Measurements from ENCODE around the gene FKBP1A.
"Not testable (repeated sequence)": the region's sequence is repeated elsewhere in the genome, so short reads cannot be mapped to it uniquely, and the experiment has no call there.

Gene FKBP1A

DNA sequence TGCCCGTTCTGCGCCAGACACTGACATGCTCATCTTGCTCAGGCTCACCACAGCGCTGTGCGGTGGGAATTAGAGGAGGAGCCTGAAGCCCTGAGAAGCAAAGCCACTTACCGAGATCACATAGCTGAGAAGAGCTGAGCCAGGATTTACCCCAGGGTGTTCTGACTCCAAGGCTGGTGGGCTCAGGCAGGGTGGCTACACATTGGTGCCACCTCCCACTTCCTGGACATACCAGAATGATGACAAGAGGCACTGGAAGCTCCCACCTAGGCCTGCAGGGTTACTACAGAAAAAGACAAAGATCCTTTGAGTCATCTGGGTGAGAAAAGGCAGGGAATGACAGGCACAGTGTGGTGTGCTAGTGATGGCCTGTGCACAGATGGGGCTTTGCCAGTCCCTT, 24.4 kb upstream of the FKBP1A start:
- no peak for DNase-seq (ENCODE audit: low read depth in 3 of 3, low spot score in 1 of 3)

DNA sequence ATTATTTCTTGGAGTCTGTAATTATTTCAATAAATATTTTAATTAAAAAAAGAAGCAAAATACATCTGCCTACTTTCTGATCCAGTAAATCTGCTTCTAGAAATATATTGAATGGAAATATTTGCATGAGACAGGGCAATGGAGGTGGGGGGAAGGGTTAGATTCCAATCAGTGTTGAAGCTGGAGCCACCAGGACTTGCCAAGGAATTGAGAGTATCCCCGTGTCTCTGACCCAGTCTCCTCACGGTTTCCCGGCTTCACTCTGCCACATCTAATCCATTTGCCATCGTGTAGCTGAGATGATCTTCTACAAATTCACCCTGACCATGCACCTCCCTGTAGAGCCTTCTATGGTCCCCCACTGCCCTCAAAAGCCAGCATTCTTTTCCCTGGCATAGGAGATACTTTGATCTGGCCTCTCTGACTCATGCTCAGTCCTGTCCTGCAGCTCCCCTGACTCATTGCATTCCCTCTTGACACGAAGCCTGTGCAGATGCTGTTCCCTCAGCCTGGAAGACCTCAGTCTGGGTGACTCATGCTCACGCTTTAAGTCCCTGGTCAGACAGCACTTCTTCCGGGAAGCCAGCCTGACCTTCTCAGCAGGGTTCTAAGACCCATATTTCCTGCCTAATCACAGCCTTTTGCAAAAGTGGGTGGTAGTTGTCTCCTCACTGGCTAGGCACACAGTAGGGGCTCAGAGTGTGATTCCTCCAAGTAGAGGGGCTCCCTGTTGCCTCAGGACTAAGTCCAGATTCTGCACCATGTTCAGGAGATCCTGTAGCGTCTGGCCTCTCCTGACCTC, 23.0 kb upstream of the FKBP1A start:
- DNase-seq (ENCODE audit: low read depth in 3 of 3, low spot score in 1 of 3): no peak

DNA sequence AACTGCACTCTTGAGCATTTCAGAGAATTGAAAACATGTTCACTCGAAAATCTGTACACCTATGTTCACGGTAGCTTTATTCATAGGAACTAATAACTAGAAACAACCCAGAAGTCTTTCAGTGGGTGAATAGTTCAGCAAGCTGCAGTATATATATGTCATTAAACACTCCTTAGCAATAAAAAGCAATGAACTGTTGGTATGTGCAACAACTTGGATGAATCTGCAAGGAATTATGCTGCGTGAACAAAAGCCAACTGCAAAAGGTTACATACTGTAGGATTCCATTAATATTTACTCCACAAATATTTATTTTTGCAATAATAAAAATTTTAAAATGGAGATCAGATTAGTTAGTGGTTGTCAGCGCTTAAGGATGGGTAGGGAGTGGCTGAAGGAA, 22.1 kb upstream of the FKBP1A start:
- no peak for DNase-seq (ENCODE audit: low read depth in 3 of 3, low spot score in 1 of 3)

DNA sequence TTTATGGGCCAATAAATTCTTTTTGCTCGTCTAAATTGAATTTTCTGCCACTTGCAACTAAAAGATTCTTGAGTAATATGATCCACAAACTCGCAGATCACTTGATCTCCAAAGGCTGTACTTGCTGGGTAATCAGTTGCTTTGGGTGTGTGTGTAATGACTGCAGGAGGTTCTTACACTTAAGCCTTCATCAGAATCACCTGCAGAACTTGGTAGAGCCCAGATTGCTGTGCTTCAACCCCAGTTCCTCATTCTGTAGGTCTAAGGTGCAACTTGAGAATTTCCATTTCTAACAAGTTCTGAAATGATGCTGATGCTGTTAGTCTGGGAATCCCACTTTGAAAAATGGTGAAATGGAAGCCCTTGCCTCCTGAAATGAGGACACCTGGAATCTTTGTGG, 12.9 kb upstream of the FKBP1A start:
- DNase-seq (ENCODE audit: low read depth in 3 of 3, low spot score in 1 of 3): no peak

DNA sequence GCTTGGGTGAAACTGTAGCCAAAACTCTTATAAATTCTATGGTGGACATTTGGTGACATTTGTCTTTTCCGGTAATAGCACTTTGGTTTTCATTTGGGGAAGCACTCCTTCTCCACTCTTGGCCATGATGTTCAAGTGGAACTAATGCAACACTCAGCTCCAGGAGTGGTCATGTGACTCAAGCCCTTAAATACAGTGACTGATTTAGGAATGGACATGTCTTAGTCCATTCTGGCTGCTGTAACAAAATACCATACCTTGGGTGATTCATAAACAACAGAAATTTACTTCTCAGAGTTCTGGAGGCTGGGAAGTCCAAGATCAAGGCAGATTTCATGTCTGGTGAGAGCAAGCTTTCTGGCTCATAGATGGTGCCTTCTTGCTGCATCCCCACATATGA, 10.8 kb upstream of the FKBP1A start:
- no peak for DNase-seq (ENCODE audit: low read depth in 3 of 3, low spot score in 1 of 3)

DNA sequence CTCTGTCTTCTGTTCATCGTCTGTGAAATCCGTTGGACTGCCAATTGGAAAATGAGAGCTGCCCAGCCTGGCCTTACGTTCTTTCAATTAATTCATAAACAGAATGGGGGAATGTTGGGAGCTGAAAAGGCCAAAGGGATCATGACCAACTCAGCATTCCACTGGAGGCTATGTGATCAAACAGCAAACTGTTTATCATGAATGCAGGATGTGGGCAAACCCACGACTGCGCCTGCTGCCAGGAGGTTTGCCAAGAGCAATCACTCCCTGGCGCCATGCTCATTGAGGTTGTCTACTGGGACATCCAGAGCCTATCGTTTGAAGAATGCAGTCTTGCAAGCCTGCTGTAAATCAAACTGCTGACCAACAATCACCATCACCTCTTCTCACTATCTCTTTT, 9.3 kb upstream of the FKBP1A start:
- DNase-seq (ENCODE audit: low read depth in 3 of 3, low spot score in 1 of 3): no peak

GRCh38 chr20:1401451-1401907, 8.6 kb upstream of the FKBP1A start:
- DNase-seq (ENCODE audit: low read depth in 3 of 3, low spot score in 1 of 3): no peak

- DNase-seq (ENCODE audit: low read depth in 3 of 3, low spot score in 1 of 3): not testable (repeated sequence)
Measured at GRCh38 chr20:1399678-1400366, 7.0 kb upstream of the FKBP1A start.

DNA sequence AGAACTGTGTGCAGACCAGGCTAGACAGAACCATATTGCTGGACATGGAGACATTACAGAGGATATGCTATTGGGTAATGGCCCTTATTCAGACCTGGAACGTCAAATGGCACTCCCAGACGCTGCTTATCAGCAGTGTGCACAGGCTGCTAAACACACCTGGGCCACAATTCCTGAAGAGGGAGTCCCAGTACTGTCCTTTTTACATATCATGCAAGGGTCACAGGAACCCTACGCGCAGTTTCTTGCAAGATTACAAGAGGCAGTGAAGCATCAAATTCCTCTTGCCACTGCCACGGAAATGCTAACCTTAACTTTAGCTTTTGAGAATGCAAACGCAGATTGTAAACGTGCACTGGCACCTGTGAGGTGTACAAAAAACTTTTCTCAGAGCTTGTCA, 5.3 kb upstream of the FKBP1A start:
- not testable (repeated sequence) for DNase-seq (ENCODE audit: low read depth in 3 of 3, low spot score in 1 of 3)

GRCh38 chr20:1397710-1398109, 4.9 kb upstream of the FKBP1A start:
- DNase-seq (ENCODE audit: low read depth in 3 of 3, low spot score in 1 of 3): no peak

- DNase-seq (ENCODE audit: low read depth in 3 of 3, low spot score in 1 of 3): no peak
Measured at GRCh38 chr20:1396702-1397101, 3.8 kb upstream of the FKBP1A start.

DNA sequence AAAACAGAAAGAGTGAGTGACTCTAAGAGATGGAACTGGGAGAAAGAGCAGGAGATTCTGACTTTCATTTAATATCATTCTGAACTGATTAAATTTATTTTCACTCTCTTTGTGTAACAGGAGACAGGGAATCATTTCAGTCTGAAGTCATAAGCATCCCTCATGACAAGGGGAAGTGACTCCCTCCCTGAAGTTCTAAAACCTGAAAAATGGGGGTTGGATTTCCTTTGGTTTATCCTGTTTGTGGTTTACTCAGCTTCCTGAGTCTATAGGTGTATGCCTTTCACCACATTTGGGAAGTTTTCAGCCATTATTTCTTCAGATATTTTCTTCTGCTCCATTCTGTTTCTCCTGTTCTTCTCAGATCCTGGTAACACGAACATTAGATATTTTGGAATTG, 3.4 kb upstream of the FKBP1A start:
- no peak for DNase-seq (ENCODE audit: low read depth in 3 of 3, low spot score in 1 of 3)

GRCh38 chr20:1394686-1395085, 1.8 kb upstream of the FKBP1A start:
- no peak for DNase-seq (ENCODE audit: low read depth in 3 of 3, low spot score in 1 of 3)

DNA sequence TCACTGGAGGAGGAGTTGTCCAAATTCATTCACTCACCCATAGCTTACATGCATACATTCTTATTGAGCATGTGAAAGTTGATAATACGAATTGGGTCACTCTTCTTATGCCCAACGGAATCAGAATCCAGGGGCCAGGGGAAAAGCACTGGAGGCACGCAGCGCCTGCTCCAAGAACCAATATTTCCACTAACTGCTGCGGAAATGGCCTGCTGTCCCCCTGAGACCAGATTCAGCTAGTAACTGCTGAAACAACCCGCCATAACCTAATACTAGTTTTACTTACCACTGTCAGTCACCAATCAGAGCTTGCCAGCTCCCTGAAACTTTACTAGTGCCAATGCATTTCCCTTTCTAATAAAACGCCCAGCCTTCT, 641 bp upstream of the FKBP1A start:
- no peak for DNase-seq (ENCODE audit: low read depth in 3 of 3, low spot score in 1 of 3)

- DNase-seq (ENCODE audit: low read depth in 3 of 3, low spot score in 1 of 3): no peak
Measured at GRCh38 chr20:1392443-1392692, 486 bp downstream of the FKBP1A start.

GRCh38 chr20:1391640-1392442, 1.0 kb downstream of the FKBP1A start:
- DNase-seq (ENCODE audit: low read depth in 3 of 3, low spot score in 1 of 3): no peak

GRCh38 chr20:1390581-1391403, 2.1 kb downstream of the FKBP1A start:
- no peak for DNase-seq (ENCODE audit: low read depth in 3 of 3, low spot score in 1 of 3)

DNA sequence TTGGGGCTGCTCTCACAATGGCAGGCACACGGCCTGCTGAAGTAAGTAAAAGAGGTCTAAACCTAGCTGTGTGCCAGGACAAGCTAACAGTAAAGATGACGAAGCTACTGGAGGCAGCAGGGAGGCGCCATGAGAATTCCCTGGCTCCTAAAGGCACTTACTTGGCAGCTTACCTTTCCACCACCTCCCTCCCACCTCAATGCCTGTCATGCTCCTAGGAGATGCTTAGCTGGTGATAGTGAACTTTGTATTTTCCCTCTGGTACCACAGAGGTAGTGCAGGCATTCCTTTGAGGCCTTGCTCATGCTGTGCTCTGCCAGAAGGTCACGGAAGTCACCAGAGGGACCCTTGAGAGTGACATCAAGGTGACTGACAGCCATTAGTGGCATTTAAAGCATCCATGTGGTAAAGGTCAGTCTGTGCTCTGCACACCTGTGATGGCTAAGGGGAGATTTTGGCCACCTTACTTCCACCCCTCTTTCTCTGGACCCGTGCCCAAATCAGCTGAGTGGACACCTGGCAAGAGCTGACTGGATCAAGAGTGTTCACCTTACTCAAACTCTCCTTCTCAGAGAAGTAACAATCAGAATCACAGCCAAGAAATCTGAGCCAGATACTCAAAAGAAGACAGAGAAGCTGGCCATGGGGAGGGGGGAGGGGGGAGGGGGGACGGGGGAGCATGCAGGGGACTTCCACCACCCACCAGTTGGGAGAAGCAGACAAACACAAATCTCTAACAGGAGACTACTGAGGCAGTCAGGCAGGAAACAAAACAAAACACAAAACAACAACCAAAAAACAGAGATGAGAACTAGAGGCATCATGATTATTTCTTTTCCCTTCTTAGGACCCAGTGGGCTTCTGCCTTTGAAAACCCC, 2.9 kb downstream of the FKBP1A start:
- no peak for DNase-seq (ENCODE audit: low read depth in 3 of 3, low spot score in 1 of 3)

DNA sequence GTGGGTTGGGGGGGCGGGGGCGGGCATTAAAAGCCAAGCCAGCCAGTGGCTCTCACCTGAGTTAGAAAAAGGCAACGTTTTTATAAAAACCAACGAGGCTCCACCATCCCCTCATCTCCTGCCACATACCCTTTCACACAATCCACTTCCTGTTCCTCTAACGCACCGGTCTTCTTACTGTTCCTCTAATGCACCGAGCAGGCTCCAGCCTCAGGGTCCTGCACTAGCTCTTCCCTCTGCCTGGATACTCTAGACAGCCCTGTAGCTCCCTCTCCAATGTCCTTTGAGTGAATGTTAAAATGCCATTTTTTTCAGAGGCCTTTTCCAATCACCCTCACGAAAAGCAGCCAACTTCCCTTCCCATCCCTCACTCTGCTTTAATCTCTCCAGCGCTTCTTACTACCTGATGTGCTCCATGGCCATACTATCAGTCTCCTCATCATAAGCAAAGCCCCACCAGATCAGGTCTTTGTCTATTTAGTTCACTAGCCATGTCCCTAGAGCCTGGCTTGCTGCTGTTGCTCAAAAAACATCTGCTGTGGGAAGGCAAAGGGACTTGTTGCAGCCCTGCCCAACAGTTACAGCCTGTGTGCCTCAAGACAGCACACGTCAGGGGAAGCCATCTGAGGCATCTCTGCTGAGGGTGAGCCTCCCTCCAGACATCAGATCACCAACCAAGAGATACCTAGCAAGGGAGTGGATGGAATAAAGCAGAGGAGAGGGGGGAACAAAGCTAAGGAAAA, 3.9 kb downstream of the FKBP1A start:
- no peak for DNase-seq (ENCODE audit: low read depth in 3 of 3, low spot score in 1 of 3)

DNA sequence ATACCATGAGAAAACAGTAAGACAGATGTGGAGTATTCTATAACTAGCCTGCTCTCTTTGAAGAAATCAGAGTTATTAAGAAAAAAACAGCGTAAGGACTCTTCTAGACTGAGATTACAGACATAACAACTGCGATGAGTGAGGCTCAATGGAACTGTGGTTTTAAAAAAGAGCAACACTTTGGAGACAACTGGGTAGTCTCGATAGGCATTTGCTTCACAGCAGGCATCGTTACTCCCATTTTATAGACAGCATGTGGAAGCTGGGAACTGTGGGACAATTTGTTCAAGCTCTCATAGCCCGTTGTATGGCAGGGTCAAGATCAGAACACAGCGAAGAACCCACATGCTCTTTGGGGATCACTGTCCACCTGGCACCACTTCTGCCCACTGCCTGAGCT, 4.6 kb downstream of the FKBP1A start:
- no peak for DNase-seq (ENCODE audit: low read depth in 3 of 3, low spot score in 1 of 3)

All from stimulated activated CD4-positive, alpha-beta T cell treated with anti-CD3 and anti-CD28 coated beads, TNF-alpha, amount 100 ng/mL, for 1 hour (primary cell).